Measurements from ENCODE around the gene EEF1AKMT1. TPM values are rescaled to one million over a fixed set of nuclear protein-coding genes. Genes with fewer than 3 reads are reported as not detected.
A peak's percentile ranks its signal among the peaks of the same experiment; 100 is the strongest.

EEF1AKMT1 gene
- 12.3 and 13.3 TPM in 2 replicates for total RNA-seq (ENCODE audit: low replicate concordance)

- peaks cover 16% of the 10 kb centered on the region for H3K79me2 ChIP-seq (ENCODE audit: low read depth)
- H3K9me3 Mint-ChIP-seq, result peaks cover 27% of the 10 kb centered on the region
- peak within 1 kb of the TSS; percentile 78 for H2AFZ ChIP-seq (replicated peaks)
- no peak for TF ChIP-seq EZH2 (IDR thresholded peaks at IDR 0.05)
- no peak for TF ChIP-seq CTCF (IDR thresholded peaks at IDR 0.05)
- TF ChIP-seq EZH2phosphoT487 (IDR thresholded peaks at IDR 0.05), result no peak
- H3K27me3 ChIP-seq, result no peaks in the 10 kb centered on the region
- peaks cover 25% of the 10 kb centered on the region for H3F3A ChIP-seq (ENCODE audit: low read depth)
- peak within 1 kb of the TSS; percentile 53 for H3K4me3 ChIP-seq
- peak within 1 kb of the TSS; percentile 100 for H3K27ac Mint-ChIP-seq
- H3K9ac ChIP-seq, result peak within 1 kb of the TSS; percentile 35
- H3K4me1 Mint-ChIP-seq, result peaks cover 11% of the 10 kb centered on the region
- DNase-seq (ENCODE audit: low spot score), result peak; percentile 97
- no peaks in the 10 kb centered on the region for H3K27me3 Mint-ChIP-seq (ENCODE audit: insufficient read depth, low read depth)
- H3K4me1 ChIP-seq, result peaks cover 9% of the 10 kb centered on the region
- H3K36me3 Mint-ChIP-seq, result peaks cover 30% of the 10 kb centered on the region
- H3K4me3 Mint-ChIP-seq, result peak within 1 kb of the TSS; percentile 94
- peaks cover 10% of the 10 kb centered on the region for H3K36me3 ChIP-seq
- H3K27ac ChIP-seq, result no peak within 1 kb of the TSS
- no peaks in the 10 kb centered on the region for H4K20me1 ChIP-seq (ENCODE audit: low read depth)
- peaks cover 12% of the 10 kb centered on the region for H3K9me3 ChIP-seq (ENCODE audit: low read depth)
- peak within 1 kb of the TSS; percentile 82 for H3K4me2 ChIP-seq
Measured at GRCh38 chr13:20773194-20774080, at the start of gene EEF1AKMT1. TSS of gene EEF1AKMT1 (minus strand) at chr13:20773961. CDS start at chr13:20757598, 16,363 bp downstream.

- H3F3A ChIP-seq (ENCODE audit: low read depth), result no peaks in the 10 kb centered on the region
- no peaks in the 10 kb centered on the region for H3K79me2 ChIP-seq (ENCODE audit: low read depth)
- no peak overlapping the region for H3K27ac ChIP-seq
- no peaks in the 10 kb centered on the region for H3K4me1 Mint-ChIP-seq
- H3K36me3 ChIP-seq, result peaks cover 8% of the 10 kb centered on the region
- H3K27ac Mint-ChIP-seq, result no peak overlapping the region
- H3K9ac ChIP-seq, result no peak overlapping the region
- H3K4me3 Mint-ChIP-seq, result no peak overlapping the region
- no peak overlapping the region for H3K4me2 ChIP-seq
- H3K4me3 ChIP-seq, result no peak overlapping the region
- H3K9me3 ChIP-seq (ENCODE audit: low read depth), result no peaks in the 10 kb centered on the region
- DNase-seq (ENCODE audit: low spot score), result no peak
- H2AFZ ChIP-seq (replicated peaks), result no peak overlapping the region
- H3K27me3 ChIP-seq, result no peaks in the 10 kb centered on the region
- peaks cover 5% of the 10 kb centered on the region for H3K36me3 Mint-ChIP-seq
- H3K4me1 ChIP-seq, result no peaks in the 10 kb centered on the region
- H3K27me3 Mint-ChIP-seq (ENCODE audit: insufficient read depth, low read depth), result no peaks in the 10 kb centered on the region
- TF ChIP-seq EZH2phosphoT487 (IDR thresholded peaks at IDR 0.05) (no peak), EZH2 (IDR thresholded peaks at IDR 0.05) (no peak), CTCF (IDR thresholded peaks at IDR 0.05) (no peak)
- no peaks in the 10 kb centered on the region for H4K20me1 ChIP-seq (ENCODE audit: low read depth)
- H3K9me3 Mint-ChIP-seq, result no peaks in the 10 kb centered on the region
Measured at GRCh38 chr13:20823071-20823470, 49.3 kb upstream of the EEF1AKMT1 start.

GRCh38 chr13:20822406-20822805 is 48.6 kb upstream of the EEF1AKMT1 start:
- no peak for DNase-seq (ENCODE audit: low spot score)
- Histone ChIP-seq H3K79me2 (ENCODE audit: low read depth) (no peaks in the 10 kb centered on the region), H3K9ac (no peak overlapping the region), H3K36me3 (peaks cover 8% of the 10 kb centered on the region), H3F3A (ENCODE audit: low read depth) (no peaks in the 10 kb centered on the region), H3K4me3 (no peak overlapping the region), H4K20me1 (ENCODE audit: low read depth) (no peaks in the 10 kb centered on the region), H3K4me2 (no peak overlapping the region), H3K4me1 (no peaks in the 10 kb centered on the region), H2AFZ (replicated peaks) (no peak overlapping the region), H3K27me3 (no peaks in the 10 kb centered on the region), H3K27ac (no peak overlapping the region), H3K9me3 (ENCODE audit: low read depth) (no peaks in the 10 kb centered on the region)
- Mint-ChIP-seq H3K36me3 (peaks cover 7% of the 10 kb centered on the region), H3K4me1 (no peaks in the 10 kb centered on the region), H3K9me3 (no peaks in the 10 kb centered on the region), H3K27me3 (ENCODE audit: insufficient read depth, low read depth) (no peaks in the 10 kb centered on the region), H3K4me3 (no peak overlapping the region), H3K27ac (no peak overlapping the region)
- TF ChIP-seq EZH2 (IDR thresholded peaks at IDR 0.05) (no peak), EZH2phosphoT487 (IDR thresholded peaks at IDR 0.05) (no peak), CTCF (IDR thresholded peaks at IDR 0.05) (no peak)
